K562 (cell line): ENCODE data around the gene SLC29A2. TPM values are rescaled to one million over a fixed set of nuclear protein-coding genes. Genes with fewer than 3 reads are reported as not detected.
A peak's percentile ranks its signal among the peaks of the same experiment; 100 is the strongest.

Experiments
- ARID4B ChIP-seq: sonication (generic); formaldehyde crosslinking; IDR thresholded peaks from 2 replicates; pipeline ENCODE4 v1.8.0; 2022; ENCODE audit warnings: mild to moderate bottlenecking, missing genetic modification reagents
- CAMTA2 ChIP-seq: fragments of 250-450 bp; sonication (Bioruptor Pico); conservative IDR thresholded peaks from 2 replicates; pipeline ENCODE4 v1.5.1; 2022
- ELF4 ChIP-seq: fragments of 450-650 bp; formaldehyde crosslinking; IDR thresholded peaks from 2 replicates; pipeline ENCODE4 v1.4.0; 2022; ENCODE audit warnings: missing genetic modification characterization
- FOXP1 ChIP-seq: sonication (generic); formaldehyde crosslinking; IDR thresholded peaks from 2 replicates; pipeline ENCODE4 v1.8.0; 2022; ENCODE audit warnings: mild to moderate bottlenecking, missing genetic modification reagents
- KLF10 ChIP-seq: fragments of 250-450 bp; sonication (Bioruptor Pico); IDR thresholded peaks from 2 replicates; pipeline ENCODE4 v1.6.1; 2021; ENCODE audit warnings: matching md5 sums
- MCM2 ChIP-seq: fragments of 450-650 bp; IDR thresholded peaks from 2 replicates; pipeline ENCODE4 v1.6.1; 2017; ENCODE audit warnings: low read depth, mild to moderate bottlenecking
- MED1 ChIP-seq: sonication (generic); formaldehyde crosslinking; IDR thresholded peaks from 2 replicates; pipeline ENCODE4 v1.8.1; 2023; ENCODE audit warnings: missing genetic modification reagents, borderline replicate concordance
- MTA1 ChIP-seq: fragments of 450-650 bp; IDR thresholded peaks from 2 replicates; pipeline ENCODE4 v1.6.1; 2017; ENCODE audit warnings: borderline replicate concordance
- RBBP5 ChIP-seq: fragments of 200-600 bp; sonication (generic); IDR thresholded peaks from 2 replicates; pipeline ENCODE4 v1.6.1; 2012; ENCODE audit warnings: borderline replicate concordance, mild to moderate bottlenecking, low read length, control low read depth, inconsistent platforms; ENCODE audit not compliant: insufficient read depth, poor library complexity, severe bottlenecking
- SPI1 ChIP-seq: IDR thresholded peaks from 2 replicates; pipeline ENCODE4 v1.6.1; 2011; ENCODE audit warnings: low read depth, low read length, control low read depth, borderline replicate concordance
- ZBTB9 ChIP-seq: fragments of 450-650 bp; formaldehyde crosslinking; IDR thresholded peaks from 2 replicates; pipeline ENCODE4 v1.4.0; 2020; ENCODE audit warnings: mild to moderate bottlenecking, moderate library complexity
- ZNF124 ChIP-seq: sonication (generic); formaldehyde crosslinking; IDR thresholded peaks from 2 replicates; pipeline ENCODE4 v1.8.1; 2022; ENCODE audit warnings: missing genetic modification reagents
- ZNF133 ChIP-seq: fragments of 250-450 bp; sonication (Bioruptor Pico); IDR thresholded peaks from 2 replicates; pipeline ENCODE4 v1.4.0; 2020; ENCODE audit warnings: mild to moderate bottlenecking
- polyA plus RNA-seq, 8 experiments: library from polyadenylated mRNA; depleted of rRNA in 4 of 8; stranded (reverse) in 5 of 8; unstranded in 3 of 8; fragments of >200 nt; fragmentation: Nextera tagmentation in 2 of 8; fragmentation: Illumina TruSeq in 1 of 8; extraction: Ambion mirVana in 2 of 8; extraction: Trizol in 1 of 8; gene quantifications; 2 replicates each; pipeline versions ENCODE4 v1.2.1 to v1.2.3, GENCODE V29; 2011 to 2014; ENCODE audit warnings: inconsistent platforms in 1 of 8, missing spikeins in 1 of 8
- total RNA-seq, 7 experiments: library from RNA; depleted of rRNA in 6 of 7; stranded (reverse); fragments of >200 nt in 6 of 7; fragmentation: Illumina TruSeq in 2 of 7; extraction: Trizol in 2 of 7; gene quantifications; 2 replicates each; pipeline versions ENCODE4 v1.2.1 to v1.2.3, GENCODE V29; 2011 to 2021; ENCODE audit warnings: low replicate concordance in 1 of 7
- TF ChIP-seq, protein P1 (sequence below): IDR thresholded peaks from 2 replicates; pipeline ENCODE4 v1.6.1; 2014; ENCODE audit warnings: antibody characterized with exemption
- TF ChIP-seq, protein P2 (sequence below), 3 experiments: IDR thresholded peaks in 2 of 3; conservative IDR thresholded peaks in 1 of 3; 2 replicates each; pipeline ENCODE4 v1.5.1; 2011 to 2012; ENCODE audit warnings: low read length in 3 of 3, mild to moderate bottlenecking in 3 of 3, control low read depth in 2 of 3, improper control_type of control experiment in 1 of 3, inconsistent platforms in 1 of 3, low read depth in 1 of 3, mixed read lengths in 1 of 3, moderate library complexity in 1 of 3; ENCODE audit not compliant: insufficient read depth in 2 of 3
- TF ChIP-seq, protein P3 (sequence below): sonication (generic); formaldehyde crosslinking; IDR thresholded peaks from 2 replicates; pipeline ENCODE4 v1.9.0; 2022; ENCODE audit warnings: mild to moderate bottlenecking, missing genetic modification reagents

The SLC29A2 gene
- total and polyA plus RNA-seq, 9 of the 15 experiments (the other 6 are each of a cell fraction or from before 2014, with no cell fraction given), result 2.4 to 48.6 (median 14.2) TPM

DNA sequence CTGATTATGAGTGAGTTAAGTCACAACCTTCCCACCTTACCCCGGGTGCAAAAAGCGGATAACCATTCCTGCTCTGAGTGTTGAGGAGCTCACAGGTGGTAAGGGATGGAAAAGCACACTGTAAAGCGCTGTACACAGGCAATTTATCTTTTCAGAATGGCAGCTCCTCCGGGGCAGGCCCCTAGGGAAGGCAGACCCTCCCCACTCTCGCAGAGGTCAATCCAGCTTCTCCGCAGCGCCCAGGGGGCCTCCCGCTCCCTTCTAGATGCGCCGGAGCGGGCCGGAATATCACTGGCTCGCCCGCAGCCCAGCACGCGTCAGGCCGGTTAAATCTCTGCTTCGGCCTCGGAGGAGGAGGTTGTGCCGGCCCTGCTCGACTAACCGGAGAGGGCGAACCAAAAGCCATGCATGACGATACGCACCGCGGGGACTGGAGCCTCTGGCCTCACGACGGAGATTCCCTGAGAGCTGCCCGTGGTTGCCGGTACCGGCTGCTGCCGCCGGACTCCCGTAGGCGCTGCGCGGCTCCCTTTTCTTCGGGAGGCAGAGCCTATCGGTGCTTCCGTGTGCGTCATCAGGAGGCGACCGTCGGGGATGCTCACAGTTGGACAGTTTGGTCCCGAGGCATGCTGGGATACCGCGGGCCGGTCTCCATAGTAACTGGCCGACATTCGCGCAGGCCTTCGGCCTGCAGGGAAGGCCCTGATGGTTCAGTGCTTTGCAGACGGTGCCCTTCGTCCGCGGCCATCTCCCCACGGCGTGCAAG is 26.8 kb downstream of the SLC29A2 start, which contains the start of gene BRMS1 (continued):
- TF ChIP-seq FOXP1, result peak; percentile 32; the same call in 1 of the 2 replicates
- peak; percentile 98 for TF ChIP-seq ARID4B
- no peak for TF ChIP-seq ZBTB9
- TF ChIP-seq MTA1, result peak; percentile 99
- peak; percentile 99 for TF ChIP-seq RBBP5
- TF ChIP-seq, protein P1, sequence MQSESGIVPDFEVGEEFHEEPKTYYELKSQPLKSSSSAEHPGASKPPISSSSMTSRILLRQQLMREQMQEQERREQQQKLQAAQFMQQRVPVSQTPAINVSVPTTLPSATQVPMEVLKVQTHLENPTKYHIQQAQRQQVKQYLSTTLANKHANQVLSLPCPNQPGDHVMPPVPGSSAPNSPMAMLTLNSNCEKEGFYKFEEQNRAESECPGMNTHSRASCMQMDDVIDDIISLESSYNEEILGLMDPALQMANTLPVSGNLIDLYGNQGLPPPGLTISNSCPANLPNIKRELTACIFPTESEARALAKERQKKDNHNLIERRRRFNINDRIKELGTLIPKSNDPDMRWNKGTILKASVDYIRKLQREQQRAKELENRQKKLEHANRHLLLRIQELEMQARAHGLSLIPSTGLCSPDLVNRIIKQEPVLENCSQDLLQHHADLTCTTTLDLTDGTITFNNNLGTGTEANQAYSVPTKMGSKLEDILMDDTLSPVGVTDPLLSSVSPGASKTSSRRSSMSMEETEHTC, result 0 out of 2 replicates have a peak, but pooled peaks have one; percentile 34
- TF ChIP-seq ZNF133 (CRISPR knock-in tag), result no peak
- TF ChIP-seq, protein P2, sequence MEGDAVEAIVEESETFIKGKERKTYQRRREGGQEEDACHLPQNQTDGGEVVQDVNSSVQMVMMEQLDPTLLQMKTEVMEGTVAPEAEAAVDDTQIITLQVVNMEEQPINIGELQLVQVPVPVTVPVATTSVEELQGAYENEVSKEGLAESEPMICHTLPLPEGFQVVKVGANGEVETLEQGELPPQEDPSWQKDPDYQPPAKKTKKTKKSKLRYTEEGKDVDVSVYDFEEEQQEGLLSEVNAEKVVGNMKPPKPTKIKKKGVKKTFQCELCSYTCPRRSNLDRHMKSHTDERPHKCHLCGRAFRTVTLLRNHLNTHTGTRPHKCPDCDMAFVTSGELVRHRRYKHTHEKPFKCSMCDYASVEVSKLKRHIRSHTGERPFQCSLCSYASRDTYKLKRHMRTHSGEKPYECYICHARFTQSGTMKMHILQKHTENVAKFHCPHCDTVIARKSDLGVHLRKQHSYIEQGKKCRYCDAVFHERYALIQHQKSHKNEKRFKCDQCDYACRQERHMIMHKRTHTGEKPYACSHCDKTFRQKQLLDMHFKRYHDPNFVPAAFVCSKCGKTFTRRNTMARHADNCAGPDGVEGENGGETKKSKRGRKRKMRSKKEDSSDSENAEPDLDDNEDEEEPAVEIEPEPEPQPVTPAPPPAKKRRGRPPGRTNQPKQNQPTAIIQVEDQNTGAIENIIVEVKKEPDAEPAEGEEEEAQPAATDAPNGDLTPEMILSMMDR (IDR thresholded peaks at IDR 0.05 in 2 of 3, conservative IDR thresholded peaks at IDR 0.05 in 1 of 3; ENCODE audit: insufficient read depth in 2 of 3, low read depth in 1 of 3, low read length in 3 of 3), result peak; percentile 11 to 25 (median 18); a peak in 3 of 6 replicates
- TF ChIP-seq KLF10 (CRISPR knock-in tag), result no peak
- no peak for TF ChIP-seq MCM2
- TF ChIP-seq CAMTA2, result no peak
- TF ChIP-seq, protein P3, sequence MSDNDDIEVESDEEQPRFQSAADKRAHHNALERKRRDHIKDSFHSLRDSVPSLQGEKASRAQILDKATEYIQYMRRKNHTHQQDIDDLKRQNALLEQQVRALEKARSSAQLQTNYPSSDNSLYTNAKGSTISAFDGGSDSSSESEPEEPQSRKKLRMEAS, result peak; percentile 77; the same call in 1 of the 2 replicates
- no peak for TF ChIP-seq MED1 (CRISPR knock-in tag)
- TF ChIP-seq ZNF124, result no peak
- TF ChIP-seq ELF4 (CRISPR knock-in tag), result no peak
- no peak for TF ChIP-seq SPI1
